GM18498 (cell line): ENCODE measurements around the gene STOML1.

Experiments used
- ATAC-seq: cut with Tn5 transposase; IDR thresholded peaks from one replicate; pipeline ENCODE4 v1.9.1; 2021; ENCODE audit warnings: mild to moderate bottlenecking, moderate library complexity; ENCODE audit not compliant: unreplicated experiment

STOML1 gene

DNA sequence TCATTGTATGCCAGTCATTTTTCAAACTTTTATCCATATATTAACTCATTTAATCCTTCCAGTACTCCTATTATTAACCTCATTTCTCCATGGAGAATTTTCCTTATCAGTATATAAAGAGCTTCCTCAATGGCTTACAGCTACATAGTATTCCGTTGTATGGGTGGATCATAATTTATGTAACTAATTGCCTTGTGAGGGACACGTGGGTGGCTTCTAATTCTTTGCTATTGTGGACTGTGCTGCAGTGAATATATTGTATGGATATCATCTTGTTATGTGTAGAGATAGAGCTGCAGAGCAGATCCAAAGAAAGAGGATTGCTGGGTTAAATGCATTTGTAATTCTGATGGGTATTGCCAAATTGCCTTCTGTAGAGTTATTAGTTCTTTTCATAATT, 27.6 kb upstream of the STOML1 start:
- ATAC-seq = no peak

DNA sequence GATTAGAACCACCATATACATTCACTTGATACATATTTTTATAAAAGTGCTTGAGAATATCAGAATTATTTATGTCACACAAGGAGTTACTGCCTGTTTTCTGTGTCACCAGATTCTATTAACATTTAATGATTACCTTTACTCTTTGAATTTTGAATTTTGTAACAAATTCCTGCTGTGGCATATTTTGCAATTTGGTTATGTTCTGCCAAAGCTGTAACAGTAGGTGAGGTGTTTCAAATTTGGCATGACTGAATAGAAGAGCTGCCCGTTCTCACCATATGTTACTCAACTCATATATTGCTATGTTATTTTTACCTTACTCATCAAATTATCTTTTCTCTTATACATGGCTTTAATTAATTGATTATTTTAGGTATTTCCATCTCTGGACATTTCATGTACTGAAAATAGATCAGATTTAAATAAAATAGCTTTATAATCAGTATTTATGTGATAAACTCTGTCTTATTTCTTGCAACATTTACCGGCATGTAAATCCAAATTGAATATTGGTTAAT, 21.3 kb upstream of the STOML1 start:
- no peak for ATAC-seq

DNA sequence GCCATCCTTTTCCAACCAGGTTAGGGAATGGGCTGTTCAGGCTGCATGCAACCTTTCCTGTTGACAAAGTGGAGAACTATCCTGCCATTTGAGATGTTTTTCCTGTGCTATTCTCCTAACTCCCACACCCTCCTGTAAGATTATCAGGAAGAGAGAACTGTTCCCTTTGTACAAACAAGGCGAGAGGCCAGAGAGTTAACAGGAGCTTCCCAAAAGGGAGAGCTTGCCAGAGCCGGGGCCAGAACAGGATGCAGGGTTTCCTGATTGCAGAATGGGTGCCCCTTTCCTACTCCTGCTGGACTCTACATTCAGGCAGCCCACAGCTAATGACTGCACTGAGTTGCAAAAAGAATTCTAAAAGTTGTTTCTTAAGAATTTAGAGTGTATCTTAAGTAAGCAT, 19.5 kb upstream of the STOML1 start:
- no peak for ATAC-seq

DNA sequence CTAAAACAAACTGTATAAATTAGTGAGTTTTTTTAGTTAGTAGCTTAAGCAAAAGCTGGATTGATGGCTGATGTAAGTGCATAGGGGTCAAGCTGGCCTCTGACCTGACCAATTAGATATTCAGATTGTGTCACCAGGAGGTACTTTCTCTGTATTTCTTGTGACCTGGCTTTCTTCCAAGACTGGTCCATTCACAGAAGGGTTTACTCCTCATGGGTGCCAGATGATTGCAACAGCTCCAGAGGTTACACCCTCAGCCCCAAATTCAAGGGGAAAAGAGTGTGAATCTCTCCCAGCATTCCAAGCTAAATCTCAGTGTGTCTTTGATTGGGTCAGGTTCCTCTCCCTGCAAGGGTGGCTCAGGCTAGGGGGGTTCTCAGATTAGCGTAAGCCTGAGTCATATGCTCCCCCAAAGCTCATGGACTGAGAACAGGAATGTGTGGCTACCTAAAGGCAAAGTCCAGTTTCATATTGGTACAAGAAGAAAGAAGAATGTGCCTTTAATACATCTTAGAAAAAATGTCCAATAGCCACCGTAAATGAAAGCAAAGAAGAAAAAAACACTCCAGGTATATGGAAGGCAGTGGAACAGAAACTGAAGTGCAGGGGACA, 18.9 kb upstream of the STOML1 start:
- no peak for ATAC-seq

DNA sequence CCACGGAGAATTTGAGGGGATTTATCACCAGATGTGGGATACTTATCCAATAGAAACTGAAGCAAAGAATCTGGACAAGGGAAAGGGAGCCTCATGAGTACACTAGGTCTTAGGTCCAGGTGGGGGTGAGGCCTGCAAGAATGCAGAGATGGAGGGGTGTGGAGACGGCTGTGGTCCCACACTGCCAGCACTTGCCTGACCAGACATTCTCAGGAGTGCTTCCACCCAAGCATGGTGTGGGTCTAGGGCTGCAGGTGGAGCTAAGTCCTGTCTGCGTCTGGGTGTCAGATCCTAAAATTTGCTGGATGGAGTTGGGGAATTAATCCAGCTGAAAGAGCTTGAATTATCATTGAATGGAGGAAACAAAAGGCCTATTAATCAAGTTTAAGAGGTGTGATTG, 16.8 kb upstream of the STOML1 start:
- ATAC-seq = no peak

DNA sequence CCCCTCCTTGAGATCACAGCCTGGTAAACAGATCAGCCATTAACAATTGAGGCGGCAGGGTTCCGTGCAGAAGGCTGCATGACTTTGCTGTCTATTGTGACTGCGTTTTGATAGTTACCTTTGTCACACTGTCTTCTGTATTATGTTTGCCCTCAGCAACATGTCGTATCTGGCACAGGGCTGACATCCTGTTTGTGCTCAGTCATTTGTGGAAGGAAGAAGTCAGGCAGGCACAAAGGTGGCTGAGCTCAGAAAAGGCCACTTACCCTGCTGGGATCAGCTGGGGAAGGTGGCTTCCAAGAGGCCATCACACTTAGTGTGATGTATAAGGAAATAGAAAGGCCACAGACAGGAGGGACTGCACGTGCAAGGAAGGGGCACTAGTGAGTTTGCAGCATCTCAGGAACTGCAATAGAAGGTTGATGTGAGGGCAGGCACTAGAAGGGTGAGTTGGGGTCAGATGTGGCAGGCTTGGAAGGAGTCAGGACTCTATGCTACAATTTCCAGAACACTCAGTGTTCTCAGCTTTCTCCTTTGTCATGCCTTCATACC, 15.8 kb upstream of the STOML1 start:
- ATAC-seq = no peak

DNA sequence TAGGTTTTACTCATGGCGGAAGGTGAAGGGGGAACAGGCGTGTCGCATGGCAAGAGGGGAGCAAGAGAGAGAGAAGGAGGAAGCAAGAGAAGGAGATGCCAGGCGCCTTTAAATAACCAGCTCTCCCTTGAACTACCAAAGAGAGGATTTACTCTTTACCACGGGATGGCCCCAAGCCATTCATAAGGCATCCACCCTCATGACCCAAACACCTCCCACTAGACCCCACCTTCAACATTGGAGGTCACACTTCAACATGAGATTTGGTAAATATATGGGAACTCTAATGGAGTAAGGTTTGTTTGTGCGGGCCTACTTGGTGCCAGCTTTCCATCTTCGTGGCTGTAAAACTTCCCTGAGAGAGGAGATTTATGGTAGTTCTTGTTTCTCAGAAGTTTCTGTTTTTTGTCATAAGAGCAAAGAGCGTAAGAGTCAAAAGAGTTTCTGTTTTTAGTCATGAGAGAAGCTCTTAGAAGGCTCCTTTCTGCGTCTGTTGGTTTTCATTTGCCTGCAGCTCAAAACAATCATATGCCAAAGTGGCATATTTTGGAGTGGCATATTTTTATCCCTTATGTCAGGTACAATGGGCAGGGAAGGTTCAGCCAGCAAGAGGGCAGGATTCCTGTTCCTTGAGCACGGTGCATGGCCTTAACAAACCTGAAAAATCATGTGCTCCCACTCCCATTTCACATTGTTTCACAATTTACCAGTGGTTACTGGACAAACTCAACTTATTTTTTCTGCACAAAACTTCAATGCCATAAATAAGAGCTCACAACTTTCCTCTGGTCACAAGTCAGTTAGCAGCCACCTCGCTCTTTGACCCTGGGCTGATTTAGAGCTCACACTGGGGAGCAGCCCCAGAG, 14.9 kb upstream of the STOML1 start:
- ATAC-seq = no peak

DNA sequence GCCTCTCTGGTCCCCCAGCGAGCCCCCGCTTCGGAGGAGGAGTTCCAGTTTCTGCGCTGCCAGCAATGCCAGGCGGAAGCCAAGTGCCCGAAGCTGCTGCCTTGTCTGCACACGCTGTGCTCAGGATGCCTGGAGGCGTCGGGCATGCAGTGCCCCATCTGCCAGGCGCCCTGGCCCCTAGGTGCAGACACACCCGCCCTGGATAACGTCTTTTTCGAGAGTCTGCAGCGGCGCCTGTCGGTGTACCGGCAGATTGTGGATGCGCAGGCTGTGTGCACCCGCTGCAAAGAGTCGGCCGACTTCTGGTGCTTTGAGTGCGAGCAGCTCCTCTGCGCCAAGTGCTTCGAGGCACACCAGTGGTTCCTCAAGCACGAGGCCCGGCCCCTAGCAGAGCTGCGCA, 5.9 kb upstream of the STOML1 start:
- ATAC-seq = no peak

DNA sequence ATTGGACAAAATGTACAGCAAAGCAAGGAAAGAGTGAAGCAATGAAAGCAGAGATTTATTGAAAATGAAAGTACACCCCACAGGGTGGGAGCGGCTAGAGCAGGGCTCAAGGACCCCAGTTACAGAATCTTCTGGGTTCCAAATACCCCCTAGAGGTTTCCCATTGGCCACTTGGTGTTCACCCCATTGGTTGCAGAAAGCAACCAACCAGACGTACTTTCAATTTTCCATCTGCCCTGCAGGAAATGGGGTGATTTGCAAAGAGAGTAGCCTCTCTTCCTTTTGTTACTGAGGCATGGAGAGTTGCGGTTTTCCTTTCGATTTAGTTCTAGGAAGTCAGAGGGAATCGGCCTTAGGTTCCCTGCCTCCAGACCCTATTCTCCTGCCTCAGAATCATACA, 4.8 kb upstream of the STOML1 start:
- ATAC-seq = no peak

DNA sequence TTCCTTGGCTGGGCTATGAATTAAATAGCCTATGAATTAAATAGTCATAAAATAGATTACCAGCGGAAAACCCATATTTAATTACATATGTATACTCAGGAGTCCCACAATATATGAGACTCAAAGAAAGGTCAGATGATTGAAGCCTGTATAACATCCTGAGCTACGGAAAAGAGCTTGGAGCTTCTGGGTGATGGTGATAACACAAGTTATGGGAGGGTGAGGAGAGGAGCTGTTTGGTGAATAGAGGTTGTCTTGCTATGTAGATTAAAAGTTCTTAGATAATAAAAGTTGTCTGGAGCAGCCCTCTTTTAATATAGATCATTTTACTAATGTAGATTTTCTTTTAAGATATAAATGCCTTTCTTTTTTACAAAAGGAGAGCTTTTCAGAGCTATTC, 4.2 kb upstream of the STOML1 start:
- ATAC-seq = no peak

DNA sequence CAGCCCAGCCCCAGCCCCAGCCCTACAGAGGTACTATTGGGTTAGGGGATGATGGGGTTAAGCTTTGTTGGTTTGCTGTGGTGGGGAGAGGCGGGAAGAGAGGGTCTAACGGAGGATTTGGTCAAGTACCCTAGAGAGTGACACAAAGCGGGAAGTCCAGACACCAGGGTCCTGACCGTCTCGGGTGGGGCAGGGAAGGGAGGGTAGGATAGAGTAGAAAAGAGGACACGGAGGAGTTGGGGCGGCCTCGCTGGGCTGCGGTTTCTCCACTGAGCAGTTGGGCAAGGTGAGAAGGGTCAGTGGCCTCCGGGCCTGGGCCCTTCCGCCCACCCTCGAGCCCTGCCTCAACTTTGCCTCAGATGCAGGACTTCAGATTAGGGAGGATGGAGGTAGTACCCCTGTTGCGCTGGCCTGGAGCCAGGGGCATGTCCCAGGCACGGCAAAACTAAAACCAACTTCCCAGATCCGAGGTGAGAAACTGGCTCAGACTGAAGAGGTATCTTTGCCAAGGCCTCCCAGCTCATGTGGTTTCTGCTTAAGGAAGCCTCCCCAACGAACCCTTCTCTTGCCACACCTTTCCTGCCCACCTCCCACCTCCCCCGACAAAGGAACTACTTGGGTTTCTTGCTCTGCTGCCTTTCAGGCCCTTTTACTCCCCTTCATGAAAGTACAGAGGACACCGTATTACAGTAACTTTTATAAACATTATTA, 3.0 kb upstream of the STOML1 start:
- no peak for ATAC-seq

DNA sequence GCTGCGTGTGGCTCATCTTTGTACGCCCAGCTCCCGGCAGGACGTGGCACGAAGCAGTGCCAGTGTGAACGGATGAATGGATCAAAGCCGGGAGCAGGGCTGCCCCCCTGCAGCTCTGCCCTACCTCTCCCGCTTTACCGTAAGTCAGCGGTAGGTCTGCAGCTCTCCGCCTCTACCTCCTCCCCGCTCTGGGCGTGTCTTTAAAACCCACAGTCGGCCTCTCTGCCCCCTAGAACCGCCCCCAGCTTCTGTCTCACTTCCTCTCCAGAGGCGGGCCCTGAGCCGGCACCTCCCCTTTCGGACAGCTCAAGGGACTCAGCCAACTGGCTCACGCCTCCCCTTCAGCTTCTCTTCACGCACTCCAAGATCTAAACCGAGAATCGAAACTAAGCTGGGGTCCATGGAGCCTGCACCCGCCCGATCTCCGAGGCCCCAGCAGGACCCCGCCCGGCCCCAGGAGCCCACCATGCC, 2.4 kb upstream of the STOML1 start, which contains the start of gene PML:
Gene PML, plus strand, starts transcription at position 304 of the 471 bp plus-strand sequence. Its CDS starts 97 bp downstream, at position 401.
- ATAC-seq = peak; percentile 77

DNA sequence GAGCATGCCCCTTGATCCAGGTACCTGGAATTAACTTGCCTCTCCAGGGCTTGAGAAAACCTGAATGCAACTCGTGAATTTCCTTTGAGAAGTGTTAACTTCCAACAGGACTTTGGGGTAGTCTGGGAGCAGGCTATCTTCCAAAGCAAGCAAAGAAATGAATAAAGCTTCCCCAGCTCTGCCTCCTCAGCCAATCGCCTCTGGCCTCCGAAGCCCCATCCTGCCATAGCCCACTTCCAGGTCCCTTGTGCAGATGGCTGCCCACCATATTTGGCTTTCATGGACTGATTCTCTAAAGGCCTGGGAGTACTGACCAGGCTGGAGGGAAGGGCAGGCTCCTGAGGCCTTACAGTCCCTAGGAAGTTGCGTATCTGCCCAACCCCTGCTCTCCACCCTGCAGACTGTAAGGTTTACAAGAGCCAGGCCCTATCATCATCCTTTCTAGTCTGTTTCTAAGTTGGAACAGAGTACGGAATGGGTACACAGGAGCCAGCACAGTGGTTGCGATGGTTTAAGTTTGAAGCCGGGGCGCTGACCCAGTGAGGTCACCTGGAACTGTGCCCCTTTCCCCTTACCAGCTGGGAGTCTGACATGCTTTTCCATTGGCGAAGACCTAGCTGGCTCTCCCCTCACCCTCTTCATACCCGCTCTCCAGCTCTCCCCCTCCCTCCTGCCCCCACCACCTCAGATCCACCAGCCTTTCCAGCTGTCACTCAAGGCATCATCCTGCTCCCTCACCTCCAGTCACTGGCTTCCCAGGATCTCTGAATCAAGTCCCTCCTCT, 1.3 kb upstream of the STOML1 start:
- ATAC-seq = no peak

DNA sequence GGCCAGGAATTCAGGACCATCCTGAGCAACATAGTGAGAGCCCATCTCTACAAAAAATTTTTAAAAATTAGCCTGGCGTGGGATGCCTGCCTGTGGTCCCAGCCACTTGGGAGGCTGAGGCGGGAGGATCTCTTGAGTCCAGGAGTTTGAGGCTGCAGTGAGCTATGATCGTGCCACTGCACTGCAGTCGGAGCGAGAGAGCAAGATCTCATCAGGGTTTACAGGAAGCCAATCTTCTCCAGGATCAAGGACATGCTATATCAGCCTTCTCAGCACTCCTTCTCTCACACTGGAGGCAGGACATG, 451 bp upstream of the STOML1 start:
- no peak for ATAC-seq

DNA sequence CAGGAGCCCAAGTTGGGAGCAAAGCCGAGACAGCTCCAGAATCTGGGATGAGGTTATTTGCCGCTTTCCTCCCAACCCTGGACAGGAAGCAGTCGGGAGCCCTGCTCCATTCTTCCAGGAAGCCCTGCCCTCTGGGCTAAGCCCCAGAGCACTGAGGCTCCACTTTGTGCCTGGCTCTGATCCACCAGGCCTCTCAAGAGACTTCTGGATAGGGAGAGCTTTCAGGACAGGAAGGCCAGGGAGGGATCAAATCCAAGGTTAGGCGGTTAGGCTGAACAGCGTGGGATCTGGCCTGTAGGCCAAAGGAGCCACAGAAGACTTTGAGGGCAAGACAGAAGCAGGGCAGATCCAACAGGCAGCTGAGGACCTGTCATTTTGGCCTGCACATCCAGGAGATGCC, 835 bp downstream of the STOML1 start:
- no peak for ATAC-seq

DNA sequence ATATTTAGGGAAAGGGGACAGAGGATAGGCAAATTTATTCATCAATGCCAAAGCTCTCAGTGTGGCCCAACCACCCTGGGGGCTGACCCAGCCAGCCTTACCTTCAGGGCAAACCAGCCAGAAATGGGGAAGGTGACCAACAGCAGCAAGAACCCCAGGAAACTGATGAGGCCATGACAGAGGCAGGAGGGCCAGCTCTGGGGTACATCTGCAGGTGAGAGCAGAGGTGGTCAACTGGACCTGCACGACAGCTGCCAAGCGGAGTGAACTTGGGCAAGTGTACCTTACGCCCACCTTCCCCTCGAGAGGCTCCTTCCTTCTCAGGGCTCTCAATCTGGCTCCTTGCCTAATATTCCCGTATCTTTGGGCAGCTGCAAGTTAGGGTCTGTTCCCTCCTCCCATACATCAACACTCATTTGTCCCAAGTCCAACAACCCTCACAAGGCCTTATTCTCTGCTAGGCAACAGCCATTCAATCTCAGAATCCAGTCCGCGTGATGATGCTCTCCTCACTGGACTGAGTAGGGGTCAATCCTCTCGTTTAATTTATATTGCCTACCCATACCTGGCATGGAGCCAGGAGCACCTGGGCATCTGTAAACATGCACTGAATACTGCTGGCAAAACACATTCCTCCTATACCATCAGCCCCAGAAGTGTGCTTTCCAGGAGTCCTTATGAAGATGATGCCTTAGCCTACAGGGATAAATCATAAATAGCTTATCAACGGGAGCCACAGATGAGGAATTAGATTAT, 1.7 kb downstream of the STOML1 start:
- no peak for ATAC-seq

DNA sequence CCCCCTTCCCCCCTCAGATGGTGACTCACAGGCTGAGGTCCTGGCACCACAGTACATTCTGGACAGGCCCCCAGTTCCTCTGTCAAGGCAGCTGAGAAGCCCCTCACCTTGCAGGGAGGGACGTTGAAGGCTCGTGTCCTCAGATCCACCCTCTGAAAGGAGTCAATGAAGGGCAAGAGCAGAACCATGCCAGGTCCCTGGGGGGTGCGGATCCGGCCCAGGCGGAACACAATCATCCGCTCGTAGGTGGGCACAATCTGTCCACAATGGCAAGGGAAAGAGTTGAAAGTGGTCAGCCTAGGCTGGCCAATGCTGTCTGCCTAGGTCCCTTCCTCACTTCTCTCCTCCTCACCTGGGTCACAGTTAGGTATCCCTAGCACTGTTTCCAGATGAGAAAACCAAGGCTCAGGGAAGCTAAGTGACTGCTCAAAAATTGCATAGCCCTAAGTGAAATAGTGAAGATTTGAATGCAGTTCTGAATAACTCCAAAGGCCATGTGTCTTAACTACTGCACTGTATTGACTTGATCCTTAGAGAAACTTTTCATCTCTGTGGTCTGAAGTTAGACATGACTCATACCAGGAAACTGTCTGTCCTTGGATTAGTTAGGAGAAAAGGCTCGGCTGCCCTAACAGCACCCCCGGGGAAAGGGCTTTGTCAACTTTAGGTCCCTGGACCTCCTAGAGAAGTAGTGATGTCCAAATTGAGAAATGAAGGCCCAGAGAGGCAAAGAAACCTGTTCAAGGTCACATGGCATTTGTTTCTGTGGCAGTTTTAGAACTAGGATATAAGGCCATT, 2.9 kb downstream of the STOML1 start:
- ATAC-seq = no peak

DNA sequence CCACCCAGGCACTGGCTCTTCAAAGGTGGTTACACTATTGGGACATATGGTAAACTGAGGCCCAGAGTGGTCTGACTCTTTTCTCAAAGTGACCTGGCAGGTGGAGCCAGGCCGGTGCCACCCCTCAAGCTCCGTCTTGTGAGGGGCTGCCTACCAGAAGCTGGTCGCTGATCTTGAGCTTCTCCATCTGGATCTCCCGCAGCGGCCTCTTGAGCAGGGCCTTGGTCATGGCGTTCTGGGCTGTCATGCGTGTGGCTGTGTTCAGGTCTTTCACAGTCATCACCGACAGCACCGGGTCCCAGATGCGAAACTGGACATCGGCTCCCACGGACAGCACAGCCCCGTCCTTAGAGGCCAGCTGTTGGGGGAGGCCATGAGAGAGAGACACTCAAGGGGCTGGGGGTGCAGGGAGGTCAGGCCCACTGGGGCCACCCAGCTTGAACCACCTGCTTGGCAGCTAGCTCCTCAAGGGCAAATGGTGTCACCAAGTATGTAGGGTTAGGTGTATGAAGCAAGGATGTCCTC, 3.6 kb downstream of the STOML1 start:
- no peak for ATAC-seq
